Endometrial microvascular endothelial cells (primary cell): ENCODE measurements around the gene MAU2. TPM values are rescaled to one million over a fixed set of nuclear protein-coding genes. Genes with fewer than 3 reads are reported as not detected.

ENCODE experiments used
- in situ Hi-C: cut with HindIII; loops from 2 replicates; pipeline ENCODE4 v1.10.0; 2017; ENCODE audit warnings: low sequenced_read_pairs, low pct_unique_long_range_greater_than_20kb; ENCODE audit errors: inconsistent ontology term
- total RNA-seq: library from RNA; depleted of rRNA; stranded (reverse); fragments of >200 nt; gene quantifications from one replicate; pipeline ENCODE4 v1.2.3, GENCODE V29; 2015; ENCODE audit errors: inconsistent ontology term

The MAU2 gene
- total RNA-seq, 1 donor from 2014 or later, result 35.3 TPM

DNA sequence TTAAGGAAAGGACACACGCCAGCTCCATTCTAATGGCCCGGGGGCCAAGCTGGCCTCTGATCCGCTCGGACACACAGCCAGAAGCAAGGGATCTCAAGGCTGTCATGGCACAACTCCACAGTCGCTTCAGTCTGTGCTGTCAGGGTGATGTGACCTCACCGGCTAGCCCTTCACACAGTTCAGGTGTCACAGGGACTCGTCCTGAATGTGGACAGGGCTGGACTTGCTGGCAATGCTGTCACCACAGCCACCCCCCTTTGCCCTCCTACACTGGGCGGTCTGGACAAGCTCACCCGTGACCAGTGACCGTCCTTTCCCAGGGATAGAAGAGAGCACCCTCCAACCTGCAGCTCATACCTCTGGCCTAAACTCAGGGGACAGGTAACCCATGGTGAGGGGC is 15.6 kb upstream of the MAU2 start:
- in situ Hi-C loops, result no loop called here

DNA sequence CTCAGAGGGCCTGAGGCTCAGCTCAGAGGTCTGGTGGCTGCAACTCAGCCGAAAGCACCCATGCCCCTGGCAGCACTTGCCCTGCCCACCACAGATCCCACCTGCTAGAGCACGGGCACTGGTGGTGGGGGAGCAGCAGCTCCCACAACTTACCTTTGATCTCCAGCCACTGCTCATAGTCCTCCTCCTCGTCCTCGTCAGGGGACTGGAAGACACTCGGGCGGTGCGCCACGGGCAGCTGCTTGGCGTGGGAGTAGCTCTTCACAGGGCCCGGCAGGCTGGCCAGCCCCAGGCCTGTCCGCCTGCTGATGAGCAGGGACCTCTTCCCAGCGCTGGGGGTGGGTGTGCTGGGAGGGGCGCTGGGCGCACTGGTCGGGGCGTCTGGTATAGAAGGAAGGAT is 14.9 kb upstream of the MAU2 start:
- in situ Hi-C loops, result no loop called here

DNA sequence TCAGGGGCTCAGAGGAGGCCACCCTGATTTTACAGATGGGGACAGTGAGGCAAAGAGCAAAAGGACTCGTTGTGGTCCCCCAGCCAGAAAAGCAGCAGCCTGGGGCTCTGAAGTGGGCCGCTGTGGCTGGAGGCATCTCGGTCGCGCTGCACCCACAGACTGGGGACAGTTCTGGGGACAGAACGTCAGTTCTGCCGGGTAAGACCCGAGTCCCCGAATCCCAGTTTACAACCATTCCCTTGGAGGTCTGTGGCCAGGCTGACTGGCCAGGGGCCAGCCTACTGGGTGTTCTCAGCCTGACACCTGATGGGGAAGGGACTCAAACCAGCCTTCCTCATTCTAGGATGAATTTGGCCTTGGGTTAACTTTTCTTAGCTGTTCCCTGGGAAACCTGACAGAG is 14.4 kb upstream of the MAU2 start:
- in situ Hi-C loops, result no loop called here

DNA sequence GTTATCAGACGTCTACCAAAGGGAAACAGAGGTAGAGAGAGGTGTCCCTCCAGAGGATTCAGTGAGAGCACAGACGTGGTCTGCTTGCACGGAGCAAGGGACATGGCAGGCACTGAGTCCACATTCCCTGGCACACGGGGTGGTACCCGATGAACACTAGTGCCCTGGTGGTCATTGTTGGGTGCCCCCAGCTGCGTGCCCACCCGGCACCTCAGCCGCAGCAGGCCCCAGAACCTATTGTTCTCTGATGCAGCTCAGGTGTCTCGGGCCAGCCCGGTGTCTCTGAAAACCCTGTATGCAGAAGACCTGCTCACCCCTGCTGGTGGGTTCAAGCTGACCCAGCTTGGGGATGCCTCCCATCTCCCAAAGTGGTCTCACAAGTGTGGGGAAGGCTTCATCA is 12.3 kb upstream of the MAU2 start:
- in situ Hi-C loops, result no loop called here

DNA sequence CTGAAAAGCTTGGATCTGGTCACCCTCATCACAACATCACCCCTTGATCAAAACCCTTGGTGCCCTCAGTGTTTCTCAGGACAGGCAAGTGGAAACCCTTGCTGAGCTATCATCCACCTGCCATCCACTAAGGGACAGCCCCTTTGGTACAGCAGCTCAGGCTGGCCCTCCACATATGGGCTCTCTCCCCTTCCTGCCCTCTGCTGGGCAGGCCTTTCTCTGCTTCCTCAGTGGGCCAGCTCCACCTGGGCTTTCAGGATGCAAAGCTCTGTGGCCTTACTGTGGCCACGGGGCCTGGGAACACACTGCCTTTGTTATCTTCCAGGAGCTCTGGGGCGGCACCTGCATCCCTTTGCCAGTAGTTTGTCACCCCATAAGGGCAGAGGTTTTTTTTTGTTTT is 5.2 kb upstream of the MAU2 start:
- in situ Hi-C loops, result no loop called here

DNA sequence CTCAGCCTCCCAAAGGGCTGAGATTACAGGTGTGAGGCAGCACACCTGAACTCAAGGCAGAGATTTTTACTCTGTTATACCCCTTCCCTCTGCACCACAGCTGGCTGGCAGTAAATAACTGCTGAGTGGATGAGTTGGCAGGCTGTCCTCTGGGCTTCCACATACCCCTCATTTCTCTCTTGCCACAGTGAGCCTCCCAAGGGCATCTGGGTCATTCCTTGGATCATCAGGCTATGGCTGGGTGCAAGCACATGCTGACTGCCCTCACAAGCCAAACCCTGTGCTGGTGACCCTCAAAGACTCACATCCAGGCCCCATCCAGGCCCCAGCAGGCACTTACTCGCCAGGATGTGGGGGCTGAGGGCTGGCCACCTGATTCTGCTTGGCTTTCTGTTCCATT is 4.5 kb upstream of the MAU2 start:
- in situ Hi-C loops, result no loop called here

DNA sequence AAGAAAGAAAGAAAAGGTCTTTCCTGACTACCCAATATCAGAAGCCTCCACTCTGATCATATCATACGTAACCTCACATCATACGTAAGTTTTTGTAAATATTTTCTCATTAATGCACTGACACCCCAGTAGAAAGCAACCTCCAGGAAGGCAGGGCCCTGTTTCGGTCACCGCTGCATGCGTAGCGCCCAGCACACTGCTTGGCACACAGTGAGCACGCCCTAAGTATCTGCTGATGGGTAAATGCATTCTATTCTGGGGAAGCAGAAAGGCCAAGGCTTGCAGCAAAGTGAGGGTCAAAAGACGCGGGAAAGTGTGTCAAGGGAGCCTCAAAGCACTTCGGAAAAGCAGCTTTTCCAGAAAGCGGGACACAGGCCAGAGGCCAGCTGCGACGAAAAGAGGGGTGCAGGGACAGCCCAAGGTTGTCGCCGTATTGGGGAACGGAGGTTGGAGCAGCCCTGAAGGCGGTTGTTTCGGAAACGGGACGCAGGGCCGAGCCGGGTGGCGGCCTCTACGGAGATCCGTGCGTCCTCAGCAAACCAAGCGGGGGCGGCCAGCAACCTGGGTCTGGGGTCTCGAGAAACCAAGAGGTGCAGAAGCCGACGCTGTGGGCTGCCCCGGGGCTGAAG is 783 bp upstream of the MAU2 start:
- in situ Hi-C loops, result no loop called here

DNA sequence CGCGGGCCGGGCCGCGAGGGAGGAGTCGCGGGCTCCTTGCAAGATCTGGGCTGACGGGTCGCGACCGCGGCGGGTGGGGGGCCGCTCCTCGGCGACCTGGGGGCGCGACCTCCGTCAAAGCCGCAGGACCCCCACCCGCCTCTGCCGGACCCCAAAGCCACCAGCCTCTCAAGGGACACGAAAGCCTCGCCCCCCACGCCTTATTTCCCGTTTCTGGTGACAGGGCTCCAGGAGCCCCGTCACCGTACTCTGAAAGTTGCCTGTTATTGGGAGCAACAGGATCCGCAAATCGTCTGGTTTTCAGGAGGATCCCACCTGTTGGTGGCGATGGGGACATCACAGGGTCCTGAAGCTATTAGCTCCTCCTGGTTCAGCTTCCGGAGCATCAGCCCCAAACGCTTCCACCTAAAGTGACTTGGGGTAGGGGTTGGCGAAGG is 530 bp downstream of the MAU2 start:
- in situ Hi-C loops, result no loop called here

DNA sequence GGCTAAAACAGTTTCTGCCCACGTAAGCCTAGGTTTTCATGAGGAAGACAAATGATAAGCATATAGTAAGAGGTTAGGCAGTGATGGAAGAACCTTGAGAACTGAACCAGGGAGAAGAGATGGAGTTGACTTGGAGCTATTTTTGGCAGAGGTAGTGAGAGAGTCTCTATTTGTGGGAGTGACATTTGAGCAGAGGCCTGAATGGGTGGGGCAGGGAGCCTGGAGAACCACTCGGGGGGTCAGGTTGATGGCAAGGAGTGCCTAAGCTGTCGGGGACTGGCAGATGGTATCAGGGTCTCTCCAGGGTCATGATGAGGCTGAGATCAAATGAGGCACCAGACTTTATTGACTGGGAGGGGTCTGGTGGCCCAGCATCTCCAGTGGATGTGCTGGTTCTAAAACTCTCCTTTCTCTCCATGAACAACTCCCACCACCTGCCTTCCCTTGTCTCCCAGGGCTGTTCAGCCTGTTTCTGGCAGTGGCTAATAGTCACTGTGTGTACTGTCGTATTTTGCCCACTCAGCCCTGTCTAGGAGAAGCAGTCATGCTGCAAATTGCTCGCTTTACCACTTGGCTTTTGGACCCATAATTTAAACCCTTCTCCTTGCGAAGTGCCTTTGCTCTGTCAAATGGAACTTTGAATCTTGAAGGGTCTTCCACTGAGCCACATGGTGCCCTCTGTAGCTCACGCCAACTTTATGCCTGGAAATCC is 3.6 kb downstream of the MAU2 start:
- in situ Hi-C loops, result no loop called here

DNA sequence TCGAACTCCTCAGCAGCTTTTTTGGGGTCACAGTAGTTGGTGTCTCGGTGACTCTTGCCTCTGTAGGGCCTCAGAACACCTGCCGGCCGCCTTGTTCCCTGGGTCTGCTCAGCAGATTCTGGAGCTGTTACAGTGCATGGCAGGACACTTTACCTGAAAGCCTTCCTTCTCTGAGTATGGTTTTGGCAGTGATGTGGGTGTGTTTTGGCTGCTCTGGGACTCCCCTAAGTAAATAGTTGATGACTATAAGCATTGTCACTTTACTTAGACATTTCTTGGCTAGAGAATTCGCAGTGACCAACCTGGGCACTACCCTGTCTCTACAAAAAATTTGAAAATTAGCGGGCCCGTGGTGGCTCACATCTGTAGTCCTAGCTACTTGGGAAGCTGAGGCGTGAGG is 7.0 kb downstream of the MAU2 start:
- in situ Hi-C loops, result no loop called here

DNA sequence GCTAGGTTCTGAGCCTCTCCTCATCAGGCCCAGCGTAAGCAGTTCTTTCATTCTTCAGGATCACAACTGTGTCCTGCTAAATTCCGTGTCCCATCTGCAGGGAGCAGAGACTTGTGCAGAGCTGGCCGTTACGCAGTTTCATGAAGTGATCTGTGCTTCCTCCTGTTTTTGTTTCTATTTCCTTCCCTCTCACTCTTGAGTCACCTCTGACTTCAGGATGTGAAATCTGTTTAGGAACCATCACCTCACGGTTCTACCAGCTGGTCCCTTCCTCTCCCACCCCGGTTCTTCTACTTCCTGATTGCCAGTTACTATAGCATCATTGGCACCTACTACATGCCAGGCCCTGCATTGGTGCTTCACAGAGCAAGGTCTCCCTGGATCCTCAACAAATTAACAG is 8.5 kb downstream of the MAU2 start:
- in situ Hi-C loops, result no loop called here

DNA sequence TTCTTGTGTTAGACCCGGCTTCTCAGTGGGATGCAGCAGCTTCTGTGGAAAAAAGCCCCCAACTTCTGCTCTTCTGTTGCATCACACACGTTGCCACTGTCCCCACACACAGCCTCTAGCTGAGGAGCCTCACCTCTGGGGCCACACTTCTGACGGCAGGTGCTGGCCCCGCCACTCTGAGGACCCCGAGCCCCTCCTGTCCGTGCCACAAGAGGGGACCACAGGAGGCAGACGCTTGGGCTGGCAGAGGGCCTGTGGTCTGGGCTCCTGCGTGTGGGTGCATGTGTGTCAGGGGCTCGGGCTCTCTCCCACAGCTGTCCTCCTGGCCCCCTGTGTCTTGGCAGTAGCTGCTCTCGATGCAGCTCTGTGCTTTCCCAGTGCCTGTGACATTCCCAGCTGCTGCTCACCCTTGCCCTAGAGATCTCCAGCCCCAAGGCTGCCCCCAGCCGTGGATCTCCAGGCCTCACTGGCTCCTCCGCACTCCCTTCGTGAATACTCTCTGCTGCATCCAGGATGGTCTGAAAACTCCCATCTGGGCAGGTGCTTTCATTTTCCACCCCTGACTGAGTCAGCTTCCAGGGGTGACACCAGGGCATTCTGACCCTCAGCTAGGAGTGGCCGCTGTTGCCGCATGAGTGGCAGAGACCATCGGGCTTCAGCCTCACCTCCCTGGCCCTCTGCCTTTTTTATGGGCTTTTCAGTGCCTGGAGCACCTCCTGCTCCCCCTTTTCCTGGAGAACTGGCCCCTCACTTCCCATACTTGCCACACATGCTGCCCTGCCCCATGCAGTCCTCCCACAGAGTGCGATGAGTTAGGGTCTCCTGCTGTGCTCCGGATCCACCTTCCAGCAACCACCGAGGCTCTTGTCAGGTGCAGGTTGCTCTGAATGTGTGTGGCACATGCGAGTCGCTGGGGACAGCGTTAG is 13.7 kb downstream of the MAU2 start:
- in situ Hi-C loops, result no loop called here

DNA sequence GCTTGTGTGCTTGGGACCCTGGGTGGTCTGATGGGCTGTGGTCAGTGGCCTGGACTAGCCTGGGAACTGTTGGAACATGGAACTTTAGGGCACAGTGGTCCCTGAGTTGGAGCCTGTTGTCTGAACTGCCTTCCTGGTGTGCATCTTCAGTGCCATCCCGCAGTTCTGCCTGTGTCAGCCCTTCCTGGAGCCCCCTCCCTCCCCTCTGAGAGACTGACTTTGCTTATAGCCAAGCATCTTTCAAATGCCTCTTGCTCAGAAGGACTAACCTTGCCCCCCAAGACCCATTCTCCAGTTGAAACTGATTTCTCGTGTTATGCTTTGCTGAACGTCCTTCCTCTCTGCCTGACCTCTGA is 14.3 kb downstream of the MAU2 start:
- in situ Hi-C loops, result no loop called here

DNA sequence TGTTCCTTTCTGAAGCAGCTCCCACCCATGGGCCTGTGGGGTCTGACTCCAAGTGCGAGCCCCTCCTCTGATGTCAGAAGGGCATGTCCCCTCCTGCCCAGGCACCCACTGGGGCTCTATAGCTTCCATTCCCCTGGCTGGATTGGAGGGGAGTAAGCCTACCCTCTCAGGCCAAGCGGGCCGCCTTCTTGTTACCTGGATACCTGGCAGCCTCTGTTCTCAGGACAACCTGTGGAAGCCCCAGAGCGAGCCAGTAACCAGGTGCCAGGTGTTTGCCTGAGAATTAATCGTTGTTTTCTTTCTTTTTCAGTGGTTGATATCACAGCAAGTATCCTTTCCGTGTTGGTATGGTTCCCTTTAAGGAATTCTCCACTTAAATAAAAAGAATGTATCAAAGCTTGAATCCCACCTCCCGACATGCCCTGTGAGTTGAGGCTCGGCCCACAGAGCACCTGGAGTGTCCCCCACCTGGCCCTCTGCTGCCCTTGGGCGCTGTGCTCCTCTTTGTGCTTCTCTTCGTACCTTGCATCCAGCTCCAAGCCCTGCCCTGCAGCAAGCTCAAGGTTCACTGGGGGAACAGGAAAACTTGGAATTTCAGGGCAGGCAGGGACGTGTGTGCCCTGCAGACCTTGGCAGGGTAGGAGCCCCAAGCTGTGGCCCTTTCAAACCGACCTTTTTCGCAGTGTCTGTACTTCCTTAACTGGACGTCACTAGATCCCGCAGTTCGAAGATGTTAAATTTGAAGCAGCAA is 15.0 kb downstream of the MAU2 start:
- in situ Hi-C loops, result no loop called here

DNA sequence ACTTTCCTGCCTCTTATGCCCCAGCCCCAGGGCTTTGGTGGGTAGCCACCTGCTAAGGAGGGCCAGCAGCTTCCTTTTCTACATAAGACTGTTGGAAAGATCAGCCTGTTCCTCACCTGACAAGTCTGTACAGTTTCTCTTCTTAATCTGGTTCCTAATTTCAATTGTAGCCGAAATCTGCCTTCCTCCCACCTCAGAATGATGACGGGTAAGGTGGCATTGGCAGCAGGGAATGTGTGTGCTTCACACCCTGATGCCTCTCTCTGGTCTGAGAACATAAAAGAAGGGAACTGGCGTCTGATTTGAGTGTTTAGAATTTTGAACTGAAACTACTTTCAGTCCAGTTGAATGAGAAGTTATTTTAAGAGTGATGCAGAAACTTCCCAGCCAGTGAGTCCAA is 16.0 kb downstream of the MAU2 start:
- in situ Hi-C loops, result no loop called here

DNA sequence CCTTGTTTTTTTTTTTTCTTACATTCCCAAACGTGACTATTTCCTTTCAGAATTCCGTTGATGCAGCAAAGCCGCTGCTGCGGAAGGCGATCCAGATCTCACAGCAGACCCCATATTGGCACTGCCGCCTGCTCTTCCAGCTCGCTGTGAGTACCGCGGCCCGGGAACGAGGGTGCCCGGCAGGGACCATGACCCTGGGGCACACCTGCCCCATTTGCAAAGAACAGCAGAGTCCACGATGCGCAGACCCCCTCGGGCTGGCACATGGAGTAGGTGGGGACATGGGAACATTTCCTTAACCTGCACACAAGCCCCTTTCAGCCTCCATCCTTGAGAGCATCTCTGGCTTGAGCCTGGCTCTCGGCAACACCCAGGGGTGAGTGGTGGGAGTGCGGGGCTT is 16.5 kb downstream of the MAU2 start:
- in situ Hi-C loops, result no loop called here

DNA sequence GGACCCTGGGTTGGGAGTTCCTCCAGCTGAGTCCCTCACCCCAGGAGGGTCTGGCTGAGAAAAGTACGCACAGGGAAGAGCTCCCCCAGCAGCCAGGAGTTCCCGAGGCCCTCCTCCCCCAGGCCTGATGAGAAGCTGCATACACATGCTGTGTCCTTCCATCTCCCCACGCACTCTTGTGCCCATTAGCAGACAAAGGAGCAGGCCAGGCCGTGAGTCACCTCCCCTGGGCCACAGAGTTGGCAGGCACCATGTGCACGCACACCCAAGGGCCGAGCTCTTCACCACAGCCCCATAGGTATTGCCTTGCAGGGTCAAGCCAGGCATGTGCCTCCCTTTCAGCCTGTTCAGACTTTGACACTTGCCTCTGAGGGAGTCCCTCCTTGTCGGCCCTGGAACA is 17.5 kb downstream of the MAU2 start:
- in situ Hi-C loops, result no loop called here

DNA sequence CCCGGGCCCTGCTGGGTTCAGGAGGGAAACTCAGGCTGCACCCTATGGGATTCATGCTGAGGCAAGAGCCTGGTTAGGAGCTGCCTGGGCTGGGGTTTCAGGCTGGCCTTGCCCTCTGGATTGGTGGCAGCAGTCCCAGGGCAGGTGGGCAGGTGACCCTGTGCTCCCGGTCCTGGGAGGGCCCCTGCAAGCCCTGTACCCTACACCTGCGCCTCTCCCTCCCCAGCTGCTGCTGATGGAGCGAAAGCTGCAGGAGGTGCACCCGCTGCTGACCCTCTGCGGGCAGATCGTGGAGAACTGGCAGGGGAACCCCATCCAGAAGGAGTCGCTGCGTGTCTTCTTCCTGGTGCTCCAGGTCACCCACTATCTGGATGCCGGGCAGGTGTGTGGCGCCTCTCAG is 20.4 kb downstream of the MAU2 start:
- in situ Hi-C loops, result no loop called here
